Right lobe of liver (tissue), 4 donors: ENCODE results near the gene RFC3.

Experiments
- CTCF ChIP-seq, 4 donors: fragments of 200-600 bp in 3 of 4; fragments of 450-650 bp in 1 of 4; IDR thresholded peaks; one replicate each; pipeline versions ENCODE4 v1.5.1 to v1.8.0; 2016 to 2022; ENCODE audit warnings: antibody characterized with exemption in 4 of 4, mild to moderate bottlenecking in 2 of 4
- POLR2A ChIP-seq: fragments of 450-650 bp; IDR thresholded peaks from one replicate; pipeline ENCODE4 v1.6.1; 2017; ENCODE audit warnings: antibody characterized with exemption, mild to moderate bottlenecking
- donor health status: DM: no; HTN: no; CAD: no.
- donor health status: DM: no; HTN: no; CAD: no.
- donor health status: DM: no; HTN: yes; CAD: no.

DNA sequence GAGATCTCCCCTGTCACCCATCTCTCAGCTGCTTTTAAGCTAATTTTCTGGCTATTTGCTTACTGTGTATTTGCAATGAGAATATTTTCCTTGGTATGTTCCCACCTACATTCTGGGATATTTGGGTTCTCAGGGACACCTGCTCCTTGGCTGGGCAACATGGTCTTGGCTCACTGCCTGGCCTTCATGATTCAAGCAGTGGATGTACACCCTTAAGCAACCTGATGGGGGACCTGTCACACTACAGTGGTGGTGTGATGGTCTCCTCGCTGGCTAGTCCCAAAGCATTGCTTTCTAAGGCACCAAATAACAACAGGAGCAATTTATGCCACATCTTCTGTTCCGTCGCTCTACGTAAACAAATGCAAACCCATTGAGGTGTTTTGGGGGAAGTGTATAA is 35.3 kb upstream of the RFC3 start:
- TF ChIP-seq CTCF (IDR thresholded peaks at IDR 0.05) (no peak), POLR2A (no peak)
